IgD-negative memory B cell (primary cell): ENCODE data around the gene OR9I1. TPM values are rescaled to one million over a fixed set of nuclear protein-coding genes. Genes with fewer than 3 reads are reported as not detected.

Experiments
- H3K27ac Mint-ChIP-seq, 3 donors: one replicate each; pipeline ENCODE4 v1.8.0; 2020 to 2022; ENCODE audit warnings: mild to moderate bottlenecking in 3 of 3, mixed read lengths in 3 of 3, moderate library complexity in 1 of 3
- H3K27me3 Mint-ChIP-seq: one replicate; pipeline ENCODE4 v1.8.0; 2021; ENCODE audit warnings: mixed read lengths
- H3K36me3 Mint-ChIP-seq: one replicate; pipeline ENCODE4 v1.8.0; 2020; ENCODE audit warnings: mild to moderate bottlenecking, mixed read lengths
- H3K4me1 Mint-ChIP-seq, 3 donors: one replicate each; pipeline ENCODE4 v1.8.0; 2020 to 2022; ENCODE audit warnings: mixed read lengths in 3 of 3, mild to moderate bottlenecking in 1 of 3
- H3K4me3 Mint-ChIP-seq, 4 donors: one replicate each; pipeline ENCODE4 v1.8.0; 2020 to 2022; ENCODE audit warnings: mild to moderate bottlenecking in 4 of 4, mixed read lengths in 4 of 4, moderate library complexity in 3 of 4
- H3K9me3 Mint-ChIP-seq, 3 donors: one replicate each; pipeline ENCODE4 v1.8.0; 2020 to 2021; ENCODE audit warnings: mixed read lengths in 3 of 3, mild to moderate bottlenecking in 1 of 3
- polyA plus RNA-seq: library from polyadenylated mRNA; unstranded; fragments of 300-500 nt; fragmentation: Illumina TruSeq; gene quantifications from one replicate; pipeline ENCODE4 v1.2.3, GENCODE V29; 2021

The OR9I1 gene, protein sequence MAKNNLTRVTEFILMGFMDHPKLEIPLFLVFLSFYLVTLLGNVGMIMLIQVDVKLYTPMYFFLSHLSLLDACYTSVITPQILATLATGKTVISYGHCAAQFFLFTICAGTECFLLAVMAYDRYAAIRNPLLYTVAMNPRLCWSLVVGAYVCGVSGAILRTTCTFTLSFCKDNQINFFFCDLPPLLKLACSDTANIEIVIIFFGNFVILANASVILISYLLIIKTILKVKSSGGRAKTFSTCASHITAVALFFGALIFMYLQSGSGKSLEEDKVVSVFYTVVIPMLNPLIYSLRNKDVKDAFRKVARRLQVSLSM
- polyA plus RNA-seq = not detected

DNA sequence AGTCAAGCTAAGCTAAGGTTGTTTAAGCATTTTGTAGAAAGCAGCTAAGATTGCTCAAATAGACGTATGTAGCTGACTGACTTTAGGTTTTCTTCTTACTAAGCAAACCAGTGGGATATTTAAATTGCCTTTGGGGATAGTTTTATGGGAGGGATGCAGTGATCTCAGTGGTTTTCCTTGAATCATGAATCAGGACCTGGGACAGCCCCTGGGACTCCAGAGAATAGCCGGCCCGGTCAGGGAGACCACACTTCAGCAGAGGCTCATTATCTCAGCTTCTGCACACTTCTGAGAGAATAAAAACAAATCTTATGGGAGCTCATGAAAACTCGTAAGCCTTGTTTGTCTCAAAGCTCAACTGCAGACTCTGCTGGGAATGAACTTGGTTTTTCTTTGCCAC lies at the start of gene OR9I1:
OR9I1 (minus strand) TSS at position 62 of the 400 bp plus-strand sequence. CDS start 6,086 bp downstream, outside the sequence.
- Mint-ChIP-seq H3K27me3 (peaks cover 3% of the 10 kb centered on the region), H3K9me3 (no peaks in the 10 kb centered on the region), H3K4me3 (no peak within 1 kb of the TSS), H3K27ac (no peak within 1 kb of the TSS), H3K4me1 (no peaks in the 10 kb centered on the region), H3K36me3 (peaks cover 2% of the 10 kb centered on the region)

DNA sequence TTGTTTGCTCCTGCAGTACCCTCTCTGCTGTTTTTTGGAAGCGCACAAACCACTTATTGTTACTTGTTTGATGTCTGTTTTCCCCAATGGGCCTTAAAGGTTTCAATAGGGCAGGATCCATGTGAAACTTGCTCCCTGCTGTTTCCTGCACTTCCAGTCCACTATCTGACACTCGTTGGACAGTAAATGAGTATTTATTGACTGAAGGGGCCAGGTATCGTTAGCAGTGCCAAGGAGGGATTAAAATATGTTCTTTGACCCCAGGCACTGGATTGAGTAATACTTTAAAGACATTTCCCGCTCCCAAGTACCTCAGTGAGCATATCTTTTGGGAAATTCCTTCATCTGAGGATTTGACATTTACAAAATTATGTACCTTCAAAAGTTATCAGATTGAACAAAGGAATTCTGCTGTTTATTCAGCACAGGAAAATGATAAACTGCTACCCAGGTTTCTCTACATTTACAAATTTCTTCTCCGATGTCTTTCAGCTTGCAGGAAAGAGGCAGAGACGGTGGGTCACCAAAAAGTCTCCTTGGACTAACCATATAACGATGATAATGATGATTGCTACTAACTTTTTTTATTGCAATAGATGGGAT lies 40.3 kb upstream of the OR9I1 start:
- Mint-ChIP-seq H3K4me1 (no peaks in the 10 kb centered on the region), H3K36me3 (no peaks in the 10 kb centered on the region), H3K4me3 (no peak overlapping the region), H3K27me3 (peaks cover 2% of the 10 kb centered on the region), H3K9me3 (no peaks in the 10 kb centered on the region), H3K27ac (no peak overlapping the region)

DNA sequence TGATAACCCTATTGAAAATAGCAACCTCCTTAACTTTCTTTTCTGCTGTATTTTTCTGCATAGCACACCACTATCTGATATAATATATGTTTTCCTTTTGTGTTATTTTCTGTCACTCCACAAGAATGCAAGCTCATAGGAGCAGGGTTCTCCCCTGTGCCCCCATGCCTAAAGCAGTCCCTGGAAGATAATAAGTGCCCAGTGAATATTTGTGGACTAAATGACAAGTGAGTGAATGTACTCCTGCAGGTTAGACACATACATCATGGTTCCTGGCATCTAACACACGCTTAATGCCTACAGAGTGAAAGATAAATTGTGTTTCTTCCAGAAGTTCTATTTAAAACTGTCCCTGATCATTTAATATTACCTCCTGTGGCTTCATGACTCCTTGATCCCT lies 39.7 kb upstream of the OR9I1 start:
- Mint-ChIP-seq H3K4me3 (no peak overlapping the region), H3K9me3 (peaks cover 0 to 4% (median 3%) of the 10 kb centered on the region in 3 donors), H3K36me3 (no peaks in the 10 kb centered on the region), H3K27me3 (peaks cover 2% of the 10 kb centered on the region), H3K27ac (no peak overlapping the region), H3K4me1 (no peaks in the 10 kb centered on the region)

DNA sequence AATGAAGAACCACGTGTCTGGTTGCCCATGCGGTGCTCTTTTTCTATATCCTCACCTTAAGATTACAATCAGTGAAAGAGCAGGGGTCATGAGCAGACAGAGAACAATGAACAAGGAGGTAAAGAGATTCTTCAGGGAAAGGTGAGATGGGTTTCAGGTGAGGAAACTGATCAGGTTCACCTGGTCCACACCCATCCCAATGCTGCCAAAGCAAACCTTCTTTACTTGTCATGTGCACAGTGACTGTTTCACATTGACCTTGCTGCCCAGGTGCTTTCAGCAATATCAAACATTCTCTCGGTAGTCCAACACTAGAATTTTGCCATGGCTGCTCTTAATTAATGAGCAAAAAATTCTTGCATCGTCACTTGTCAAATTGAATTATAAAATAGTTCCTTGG lies 39.1 kb upstream of the OR9I1 start:
- H3K4me1 Mint-ChIP-seq = no peaks in the 10 kb centered on the region
- H3K36me3 Mint-ChIP-seq = no peaks in the 10 kb centered on the region
- H3K27ac Mint-ChIP-seq = no peak overlapping the region
- H3K27me3 Mint-ChIP-seq = no peaks in the 10 kb centered on the region
- peaks cover 0 to 6% (median 4%) of the 10 kb centered on the region in 3 donors for H3K9me3 Mint-ChIP-seq
- H3K4me3 Mint-ChIP-seq = no peak overlapping the region

DNA sequence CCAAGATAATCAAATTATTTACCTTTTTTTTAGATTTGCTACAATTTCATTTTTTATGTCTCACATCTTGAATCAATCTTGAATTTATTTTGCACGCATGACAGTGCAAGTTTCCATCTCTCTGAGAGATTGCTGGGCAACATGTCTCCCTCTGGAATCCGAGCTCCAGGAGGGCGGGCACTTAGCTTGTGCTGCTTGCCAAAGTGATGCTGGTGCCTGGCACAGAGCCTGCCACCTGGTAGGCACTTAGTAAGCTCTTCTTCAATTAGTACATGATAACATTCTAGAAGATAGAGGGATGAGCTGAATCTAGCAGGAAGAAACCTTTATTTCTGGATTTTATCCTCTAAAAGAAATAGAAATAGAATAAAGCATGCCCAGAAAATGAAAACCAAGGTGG lies 27.5 kb upstream of the OR9I1 start:
- Mint-ChIP-seq H3K9me3 (peaks cover 0 to 4% (median 4%) of the 10 kb centered on the region in 3 donors), H3K27me3 (peaks cover 6% of the 10 kb centered on the region), H3K4me3 (no peak overlapping the region), H3K4me1 (no peaks in the 10 kb centered on the region), H3K36me3 (no peaks in the 10 kb centered on the region), H3K27ac (no peak overlapping the region)

DNA sequence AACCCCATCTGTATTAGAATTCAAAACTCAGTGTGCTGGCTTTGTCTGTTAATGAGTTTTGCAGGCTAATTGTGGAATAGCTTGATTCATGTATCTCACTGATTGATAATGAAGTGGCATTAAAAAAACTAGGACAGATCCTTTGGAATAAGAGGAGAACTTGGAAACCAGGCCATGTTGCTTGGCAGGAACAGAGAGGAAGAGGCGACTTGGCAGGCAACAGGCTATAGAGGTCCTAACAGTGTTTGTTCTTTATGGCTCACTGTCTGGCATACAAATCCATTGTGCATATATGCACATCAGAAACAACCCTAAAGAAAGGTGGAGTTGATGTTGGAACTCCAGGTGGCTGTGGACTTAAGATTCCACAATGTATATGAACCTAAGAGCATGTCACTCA lies 17.4 kb upstream of the OR9I1 start:
- Mint-ChIP-seq H3K9me3 (peaks cover 0 to 1% (median 0%) of the 10 kb centered on the region in 3 donors), H3K4me1 (no peaks in the 10 kb centered on the region), H3K27ac (no peak overlapping the region), H3K36me3 (no peaks in the 10 kb centered on the region), H3K4me3 (no peak overlapping the region), H3K27me3 (peaks cover 2% of the 10 kb centered on the region)

DNA sequence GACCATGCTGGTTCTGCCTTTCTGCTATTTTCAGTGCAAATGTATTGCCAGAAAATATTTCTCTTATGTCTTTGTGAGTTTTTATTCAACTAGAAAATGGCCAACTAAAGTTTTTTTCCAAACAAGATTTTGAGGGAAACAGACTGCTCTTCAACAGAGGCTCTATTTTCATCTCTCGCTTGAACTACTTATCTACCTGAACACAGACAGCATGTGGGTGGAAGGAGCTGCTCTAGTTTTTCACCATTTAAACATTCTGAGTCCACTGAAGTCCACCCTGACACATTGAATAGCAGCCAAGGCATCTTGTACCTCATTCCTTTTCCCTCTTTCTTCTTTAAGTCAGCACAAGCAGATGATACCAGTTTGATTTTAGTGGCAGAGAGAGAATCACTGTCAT lies 9.8 kb upstream of the OR9I1 start:
- no peak overlapping the region for H3K27ac Mint-ChIP-seq
- no peaks in the 10 kb centered on the region for H3K36me3 Mint-ChIP-seq
- H3K9me3 Mint-ChIP-seq = peaks cover 0 to 1% (median 0%) of the 10 kb centered on the region in 3 donors
- no peaks in the 10 kb centered on the region for H3K27me3 Mint-ChIP-seq
- no peak overlapping the region for H3K4me3 Mint-ChIP-seq
- no peaks in the 10 kb centered on the region for H3K4me1 Mint-ChIP-seq

DNA sequence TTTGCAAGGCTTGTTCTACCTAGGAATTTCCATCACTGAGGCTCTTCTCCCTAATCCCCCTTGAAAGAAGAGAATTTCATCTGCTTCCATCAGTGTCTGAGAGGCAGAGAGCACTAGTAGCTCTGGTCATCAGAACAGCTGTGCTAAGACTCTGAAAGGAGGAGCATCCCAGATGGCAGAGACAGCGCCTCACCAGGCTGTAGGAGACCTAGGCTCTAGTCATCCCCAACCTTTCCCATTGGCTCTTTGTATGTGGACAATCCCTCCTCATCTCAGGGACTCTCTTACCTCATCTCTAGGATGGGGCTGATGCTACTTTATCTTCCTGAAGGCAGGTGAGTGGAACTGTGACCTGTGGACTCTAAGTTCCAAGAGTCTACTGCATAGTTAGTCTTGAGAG lies 8.8 kb upstream of the OR9I1 start:
- Mint-ChIP-seq H3K27ac (no peak overlapping the region), H3K27me3 (no peaks in the 10 kb centered on the region), H3K9me3 (peaks cover 0 to 1% (median 0%) of the 10 kb centered on the region in 3 donors), H3K4me3 (no peak overlapping the region), H3K4me1 (no peaks in the 10 kb centered on the region), H3K36me3 (no peaks in the 10 kb centered on the region)

DNA sequence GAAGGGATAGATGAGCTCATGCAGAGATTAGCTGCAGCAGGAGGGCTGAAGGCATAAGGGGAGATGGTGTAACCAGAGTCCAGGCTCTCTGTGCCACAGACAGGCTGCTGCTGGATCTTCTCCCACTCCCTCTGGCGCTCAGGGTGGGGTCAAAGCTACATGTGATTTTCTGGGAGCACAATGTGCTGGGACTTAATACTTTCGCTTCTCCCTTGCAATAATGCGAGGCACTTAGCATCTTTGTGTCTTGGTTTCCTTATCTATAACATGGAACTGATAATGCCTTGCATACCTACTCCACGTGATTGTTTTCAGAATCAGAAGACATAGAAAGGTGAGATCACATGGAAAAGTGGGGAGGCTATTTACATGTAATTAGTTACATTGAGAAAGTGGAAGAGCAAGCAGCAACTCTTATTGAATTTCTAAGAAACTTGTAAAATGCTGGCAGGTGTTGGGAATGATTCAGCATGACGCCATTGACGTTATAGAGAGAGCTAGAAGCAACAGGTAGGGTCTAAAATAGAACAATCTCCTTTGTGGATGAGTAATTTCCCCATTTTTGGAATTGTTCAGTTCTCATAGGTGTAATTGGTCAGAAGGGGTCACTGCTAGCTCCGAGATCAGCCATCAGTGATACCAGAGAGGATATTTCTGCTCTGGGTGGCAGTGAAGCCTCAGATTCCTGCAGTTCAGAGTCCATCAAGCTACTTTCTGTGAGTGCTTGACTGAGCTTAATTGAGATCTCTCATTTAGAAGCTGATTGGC lies 8.2 kb upstream of the OR9I1 start:
- Mint-ChIP-seq H3K4me1 (no peaks in the 10 kb centered on the region), H3K36me3 (no peaks in the 10 kb centered on the region), H3K9me3 (peaks cover 0 to 1% (median 0%) of the 10 kb centered on the region in 3 donors), H3K27me3 (no peaks in the 10 kb centered on the region), H3K27ac (no peak overlapping the region), H3K4me3 (no peak overlapping the region)

DNA sequence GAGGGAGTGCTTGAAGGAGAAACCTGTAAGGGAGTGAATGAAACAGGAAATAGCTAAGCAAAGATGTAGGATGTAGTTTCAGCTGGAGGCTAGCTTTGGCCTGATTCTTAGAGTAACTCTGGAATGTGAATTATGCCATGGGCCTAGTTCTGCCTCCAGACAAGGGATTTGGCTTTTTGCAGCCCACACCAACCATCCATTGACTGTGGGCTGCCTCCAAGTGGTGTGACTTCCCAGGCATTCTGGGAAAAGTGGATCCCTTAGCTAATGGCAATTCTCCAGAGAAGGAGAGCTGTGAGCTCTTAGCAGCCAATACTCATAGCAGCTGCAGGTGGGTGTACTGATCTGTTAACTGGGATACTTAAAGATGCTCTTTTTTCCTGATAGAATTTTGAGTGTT lies 2.0 kb upstream of the OR9I1 start:
- peaks cover 3% of the 10 kb centered on the region for H3K27me3 Mint-ChIP-seq
- H3K4me3 Mint-ChIP-seq = no peak overlapping the region
- no peaks in the 10 kb centered on the region for H3K4me1 Mint-ChIP-seq
- H3K9me3 Mint-ChIP-seq = no peaks in the 10 kb centered on the region
- H3K27ac Mint-ChIP-seq = no peak overlapping the region
- H3K36me3 Mint-ChIP-seq = no peaks in the 10 kb centered on the region

DNA sequence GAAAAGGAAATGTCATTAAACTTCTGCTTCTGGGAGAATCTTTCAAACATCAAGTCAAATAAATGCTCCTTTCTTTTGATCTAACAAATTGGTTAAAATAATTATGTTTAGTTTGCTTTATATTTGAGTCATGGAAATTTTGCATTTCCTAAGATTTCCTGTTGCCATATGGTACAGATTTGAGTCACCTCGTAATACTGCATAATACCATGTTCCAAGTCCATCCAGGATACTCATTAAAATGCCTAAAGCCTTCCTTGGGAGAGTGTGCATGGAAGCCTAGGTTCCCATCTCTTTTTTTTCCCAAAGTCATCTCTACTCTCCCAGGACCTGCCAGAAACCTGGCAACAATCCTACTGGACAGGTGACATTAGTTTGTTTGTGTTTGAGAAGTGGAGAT lies 4.2 kb downstream of the OR9I1 start:
- Mint-ChIP-seq H3K27ac (no peak overlapping the region), H3K36me3 (peaks cover 3% of the 10 kb centered on the region), H3K27me3 (peaks cover 6% of the 10 kb centered on the region), H3K4me3 (no peak overlapping the region), H3K9me3 (no peaks in the 10 kb centered on the region), H3K4me1 (no peaks in the 10 kb centered on the region)

DNA sequence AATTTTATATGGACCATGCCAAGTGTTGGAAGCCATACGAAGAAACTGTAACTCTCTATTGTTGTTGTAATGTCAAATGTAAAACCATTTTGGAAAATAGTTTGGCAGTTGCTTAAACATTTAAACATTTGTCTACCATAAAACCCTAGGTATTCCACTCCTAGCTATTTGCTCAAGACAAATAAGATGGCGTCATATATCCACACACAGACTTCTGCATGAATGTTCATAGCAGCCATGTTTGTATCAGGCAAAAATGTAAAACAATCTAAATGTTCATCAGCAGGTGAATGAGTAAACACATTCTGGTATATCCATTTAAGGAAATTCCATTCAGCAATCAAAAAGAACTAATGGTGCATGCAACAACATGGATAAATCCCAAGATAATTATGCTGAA lies 27.9 kb downstream of the OR9I1 start:
- H3K4me1 Mint-ChIP-seq = no peaks in the 10 kb centered on the region
- H3K27me3 Mint-ChIP-seq = peaks cover 3% of the 10 kb centered on the region
- H3K4me3 Mint-ChIP-seq = no peak overlapping the region
- H3K9me3 Mint-ChIP-seq = peaks cover 1 to 20% (median 4%) of the 10 kb centered on the region in 3 donors
- no peak overlapping the region for H3K27ac Mint-ChIP-seq
- H3K36me3 Mint-ChIP-seq = no peaks in the 10 kb centered on the region

DNA sequence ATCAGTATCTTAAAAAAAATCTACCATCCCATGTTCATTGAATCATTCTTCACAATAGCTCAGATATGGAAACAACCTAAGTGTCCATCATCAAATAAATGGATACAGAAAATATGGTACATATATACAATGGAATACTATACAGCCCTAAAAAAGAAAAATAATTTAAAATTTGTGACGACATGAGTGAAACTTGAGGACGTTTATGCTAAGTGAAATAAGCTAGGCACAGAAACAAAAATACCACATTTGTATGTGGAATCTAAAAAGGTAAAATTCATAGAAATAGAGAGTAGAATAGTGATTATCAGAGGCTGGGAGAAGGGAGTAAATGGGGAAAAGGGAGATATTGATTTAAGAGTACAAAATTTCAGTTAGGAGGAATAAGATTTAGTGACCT lies 38.8 kb downstream of the OR9I1 start:
- no peaks in the 10 kb centered on the region for H3K36me3 Mint-ChIP-seq
- no peaks in the 10 kb centered on the region for H3K27me3 Mint-ChIP-seq
- H3K4me1 Mint-ChIP-seq = peaks cover 0 to 1% (median 0%) of the 10 kb centered on the region in 3 donors
- peaks cover 0 to 17% (median 13%) of the 10 kb centered on the region in 3 donors for H3K9me3 Mint-ChIP-seq
- H3K27ac Mint-ChIP-seq = no peak overlapping the region
- no peak overlapping the region for H3K4me3 Mint-ChIP-seq

DNA sequence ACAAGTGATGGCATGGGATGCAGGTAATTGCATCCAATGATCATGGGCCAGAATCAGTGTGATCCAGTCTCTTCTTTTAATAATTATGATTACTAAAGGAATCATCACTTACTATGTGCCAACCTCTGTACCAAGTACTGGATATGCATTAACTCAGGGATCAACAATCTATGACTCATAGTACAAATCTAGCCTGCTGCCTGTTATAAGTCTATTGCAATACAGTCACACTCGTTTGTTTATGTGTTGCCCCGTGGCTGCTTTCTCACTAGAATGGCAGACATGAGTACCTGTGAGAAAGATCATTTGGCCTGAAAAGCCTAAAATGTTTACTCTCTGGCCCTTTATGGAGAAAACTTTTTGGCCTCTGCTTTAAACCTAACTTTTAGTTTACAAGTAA lies 49.5 kb downstream of the OR9I1 start:
- Mint-ChIP-seq H3K4me1 (no peaks in the 10 kb centered on the region), H3K27me3 (no peaks in the 10 kb centered on the region), H3K27ac (no peak overlapping the region), H3K4me3 (no peak overlapping the region), H3K9me3 (peaks cover 0 to 14% (median 2%) of the 10 kb centered on the region in 3 donors), H3K36me3 (no peaks in the 10 kb centered on the region)

DNA sequence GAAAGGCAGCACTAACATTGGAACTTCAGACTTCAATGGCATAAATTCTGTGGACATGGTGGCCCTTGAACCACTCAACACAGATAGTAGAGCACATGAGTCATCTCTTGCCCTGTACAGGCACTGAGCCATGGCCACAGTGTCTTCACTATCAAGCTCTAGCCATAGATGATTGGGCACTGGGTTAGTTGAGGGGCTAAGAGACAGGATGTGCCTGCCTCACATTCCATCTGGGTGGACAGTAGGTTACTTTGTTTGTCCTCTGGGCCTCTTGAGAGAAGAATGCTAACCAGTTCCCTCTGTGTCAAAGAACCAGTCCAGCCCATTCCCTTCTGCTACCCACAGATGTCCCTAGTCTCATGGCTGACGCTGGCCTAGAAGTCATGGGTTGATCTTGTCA lies 54.7 kb downstream of the OR9I1 start:
- Mint-ChIP-seq H3K27ac (no peak overlapping the region), H3K4me3 (no peak overlapping the region), H3K27me3 (no peaks in the 10 kb centered on the region), H3K4me1 (no peaks in the 10 kb centered on the region), H3K36me3 (no peaks in the 10 kb centered on the region), H3K9me3 (peaks cover 0 to 14% (median 0%) of the 10 kb centered on the region in 3 donors)
